ENCODE data around the gene VAMP2. TPM values are rescaled to one million over a fixed set of nuclear protein-coding genes. Genes with fewer than 3 reads are reported as not detected.
A peak's percentile ranks its signal among the peaks of the same experiment; 100 is the strongest.

Gene VAMP2
- total and polyA plus RNA-seq, 9 of the 15 experiments (the other 6 are each of a cell fraction or from before 2014, with no cell fraction given) = 2.3 to 31.8 (median 6.0) TPM

DNA sequence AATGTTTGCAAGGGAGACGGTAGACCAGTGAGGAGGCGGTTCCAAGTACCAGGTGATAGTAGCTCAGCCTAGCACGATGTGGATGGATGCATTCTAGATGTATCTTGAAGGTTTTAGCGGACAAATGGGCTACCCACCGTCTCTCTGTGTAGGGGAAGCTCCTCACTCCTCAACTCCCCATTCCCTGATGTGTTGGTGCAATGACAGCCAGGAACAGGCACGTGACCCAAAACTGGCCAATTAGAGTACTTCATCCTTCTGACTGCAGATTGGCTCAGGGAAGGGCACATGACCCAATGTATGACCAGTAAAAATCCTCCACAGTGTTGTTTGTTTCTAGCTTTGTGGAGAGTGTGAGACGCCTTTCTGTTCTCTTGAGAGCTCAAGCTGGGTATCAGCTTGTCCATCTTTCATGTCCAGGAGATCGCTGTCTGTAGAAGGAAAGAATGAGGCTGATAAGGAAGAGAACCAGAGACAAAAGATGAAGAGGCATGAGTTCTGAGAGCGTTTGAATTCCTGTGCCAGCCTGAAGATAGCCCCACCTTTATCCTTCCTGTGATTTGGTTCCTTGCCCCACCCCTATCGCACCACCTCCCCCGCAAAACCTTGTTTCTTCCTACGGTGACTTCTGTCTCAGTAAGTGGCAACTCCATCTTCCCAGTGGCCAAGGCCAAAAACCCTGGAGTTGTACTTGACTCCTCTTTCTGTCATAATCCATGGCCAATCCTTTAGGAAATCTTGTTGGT is 29.5 kb upstream of the VAMP2 start (continued):
- TF ChIP-seq, protein P1, sequence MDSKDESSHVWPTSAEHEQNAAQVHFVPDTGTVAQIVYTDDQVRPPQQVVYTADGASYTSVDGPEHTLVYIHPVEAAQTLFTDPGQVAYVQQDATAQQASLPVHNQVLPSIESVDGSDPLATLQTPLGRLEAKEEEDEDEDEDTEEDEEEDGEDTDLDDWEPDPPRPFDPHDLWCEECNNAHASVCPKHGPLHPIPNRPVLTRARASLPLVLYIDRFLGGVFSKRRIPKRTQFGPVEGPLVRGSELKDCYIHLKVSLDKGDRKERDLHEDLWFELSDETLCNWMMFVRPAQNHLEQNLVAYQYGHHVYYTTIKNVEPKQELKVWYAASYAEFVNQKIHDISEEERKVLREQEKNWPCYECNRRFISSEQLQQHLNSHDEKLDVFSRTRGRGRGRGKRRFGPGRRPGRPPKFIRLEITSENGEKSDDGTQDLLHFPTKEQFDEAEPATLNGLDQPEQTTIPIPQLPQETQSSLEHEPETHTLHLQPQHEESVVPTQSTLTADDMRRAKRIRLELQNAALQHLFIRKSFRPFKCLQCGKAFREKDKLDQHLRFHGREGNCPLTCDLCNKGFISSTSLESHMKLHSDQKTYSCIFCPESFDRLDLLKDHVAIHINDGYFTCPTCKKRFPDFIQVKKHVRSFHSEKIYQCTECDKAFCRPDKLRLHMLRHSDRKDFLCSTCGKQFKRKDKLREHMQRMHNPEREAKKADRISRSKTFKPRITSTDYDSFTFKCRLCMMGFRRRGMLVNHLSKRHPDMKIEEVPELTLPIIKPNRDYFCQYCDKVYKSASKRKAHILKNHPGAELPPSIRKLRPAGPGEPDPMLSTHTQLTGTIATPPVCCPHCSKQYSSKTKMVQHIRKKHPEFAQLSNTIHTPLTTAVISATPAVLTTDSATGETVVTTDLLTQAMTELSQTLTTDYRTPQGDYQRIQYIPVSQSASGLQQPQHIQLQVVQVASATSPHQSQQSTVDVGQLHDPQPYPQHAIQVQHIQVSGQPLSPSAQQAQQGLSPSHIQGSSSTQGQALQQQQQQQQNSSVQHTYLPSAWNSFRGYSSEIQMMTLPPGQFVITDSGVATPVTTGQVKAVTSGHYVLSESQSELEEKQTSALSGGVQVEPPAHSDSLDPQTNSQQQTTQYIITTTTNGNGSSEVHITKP (IDR thresholded peaks at IDR 0.05; ENCODE audit: partially characterized antibody) = peak; percentile 10
- TF ChIP-seq BRD9 (IDR thresholded peaks at IDR 0.05; ENCODE audit: low read depth, partially characterized antibody) (peak; percentile 74), MBD2 (IDR thresholded peaks at IDR 0.05; ENCODE audit: borderline replicate concordance, low read depth) (peak; percentile 46; the same call in 1 of the 2 replicates), SMARCC2 (IDR thresholded peaks at IDR 0.05; ENCODE audit: low read depth) (no peak), KAT8 (IDR thresholded peaks at IDR 0.05; ENCODE audit: low read depth) (no peak), ETV1 (tag; conservative IDR thresholded peaks at IDR 0.05; ENCODE audit: low read depth) (no peak), HNRNPK (IDR thresholded peaks at IDR 0.05; ENCODE audit: low read depth, low read length, poor library complexity, severe bottlenecking) (no peak), ZNF717 (CRISPR knock-in tag; IDR thresholded peaks at IDR 0.05) (no peak), BCOR (IDR thresholded peaks at IDR 0.05) (no peak), NCOA4 (IDR thresholded peaks at IDR 0.05; ENCODE audit: partially characterized antibody) (no peak), MAFK (IDR thresholded peaks at IDR 0.05; ENCODE audit: low read length) (no peak), ZZZ3 (IDR thresholded peaks at IDR 0.05) (no peak)
- TF ChIP-seq, protein P2, sequence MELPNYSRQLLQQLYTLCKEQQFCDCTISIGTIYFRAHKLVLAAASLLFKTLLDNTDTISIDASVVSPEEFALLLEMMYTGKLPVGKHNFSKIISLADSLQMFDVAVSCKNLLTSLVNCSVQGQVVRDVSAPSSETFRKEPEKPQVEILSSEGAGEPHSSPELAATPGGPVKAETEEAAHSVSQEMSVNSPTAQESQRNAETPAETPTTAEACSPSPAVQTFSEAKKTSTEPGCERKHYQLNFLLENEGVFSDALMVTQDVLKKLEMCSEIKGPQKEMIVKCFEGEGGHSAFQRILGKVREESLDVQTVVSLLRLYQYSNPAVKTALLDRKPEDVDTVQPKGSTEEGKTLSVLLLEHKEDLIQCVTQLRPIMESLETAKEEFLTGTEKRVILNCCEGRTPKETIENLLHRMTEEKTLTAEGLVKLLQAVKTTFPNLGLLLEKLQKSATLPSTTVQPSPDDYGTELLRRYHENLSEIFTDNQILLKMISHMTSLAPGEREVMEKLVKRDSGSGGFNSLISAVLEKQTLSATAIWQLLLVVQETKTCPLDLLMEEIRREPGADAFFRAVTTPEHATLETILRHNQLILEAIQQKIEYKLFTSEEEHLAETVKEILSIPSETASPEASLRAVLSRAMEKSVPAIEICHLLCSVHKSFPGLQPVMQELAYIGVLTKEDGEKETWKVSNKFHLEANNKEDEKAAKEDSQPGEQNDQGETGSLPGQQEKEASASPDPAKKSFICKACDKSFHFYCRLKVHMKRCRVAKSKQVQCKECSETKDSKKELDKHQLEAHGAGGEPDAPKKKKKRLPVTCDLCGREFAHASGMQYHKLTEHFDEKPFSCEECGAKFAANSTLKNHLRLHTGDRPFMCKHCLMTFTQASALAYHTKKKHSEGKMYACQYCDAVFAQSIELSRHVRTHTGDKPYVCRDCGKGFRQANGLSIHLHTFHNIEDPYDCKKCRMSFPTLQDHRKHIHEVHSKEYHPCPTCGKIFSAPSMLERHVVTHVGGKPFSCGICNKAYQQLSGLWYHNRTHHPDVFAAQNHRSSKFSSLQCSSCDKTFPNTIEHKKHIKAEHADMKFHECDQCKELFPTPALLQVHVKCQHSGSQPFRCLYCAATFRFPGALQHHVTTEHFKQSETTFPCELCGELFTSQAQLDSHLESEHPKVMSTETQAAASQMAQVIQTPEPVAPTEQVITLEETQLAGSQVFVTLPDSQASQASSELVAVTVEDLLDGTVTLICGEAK (IDR thresholded peaks at IDR 0.05) = no peak; the same call in 1 of the 2 replicates
- TF ChIP-seq, protein P2 (CRISPR knock-in tag; IDR thresholded peaks at IDR 0.05) = no peak
- TF ChIP-seq, protein P3, sequence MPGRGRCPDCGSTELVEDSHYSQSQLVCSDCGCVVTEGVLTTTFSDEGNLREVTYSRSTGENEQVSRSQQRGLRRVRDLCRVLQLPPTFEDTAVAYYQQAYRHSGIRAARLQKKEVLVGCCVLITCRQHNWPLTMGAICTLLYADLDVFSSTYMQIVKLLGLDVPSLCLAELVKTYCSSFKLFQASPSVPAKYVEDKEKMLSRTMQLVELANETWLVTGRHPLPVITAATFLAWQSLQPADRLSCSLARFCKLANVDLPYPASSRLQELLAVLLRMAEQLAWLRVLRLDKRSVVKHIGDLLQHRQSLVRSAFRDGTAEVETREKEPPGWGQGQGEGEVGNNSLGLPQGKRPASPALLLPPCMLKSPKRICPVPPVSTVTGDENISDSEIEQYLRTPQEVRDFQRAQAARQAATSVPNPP (IDR thresholded peaks at IDR 0.05; ENCODE audit: borderline replicate concordance, insufficient read depth, insufficient read length) = no peak
